Prostate gland (tissue), 2 donors: ENCODE measurements around the gene OR13J1.

ENCODE experiments used
- CTCF ChIP-seq, 4 experiments: fragments of 200-600 bp in 2 of 4; fragments of 450-650 bp in 2 of 4; sonication (generic) in 2 of 4; IDR thresholded peaks; 1 replicate in 3 of 4; 2 replicates in 1 of 4; pipeline ENCODE4 v1.5.1; 2016 to 2019; ENCODE audit warnings: antibody characterized with exemption in 4 of 4, mild to moderate bottlenecking in 2 of 4, moderate library complexity in 2 of 4
- POLR2A ChIP-seq: fragments of 450-650 bp; IDR thresholded peaks from one replicate; pipeline ENCODE4 v1.6.1; 2016; ENCODE audit warnings: antibody characterized with exemption, mild to moderate bottlenecking
- POLR2AphosphoS5 ChIP-seq: sonication (generic); formaldehyde crosslinking; IDR thresholded peaks from one replicate; pipeline ENCODE4 v1.6.1; 2017; ENCODE audit warnings: antibody characterized with exemption

GRCh38 chr9:35891646-35892045, 21.4 kb upstream of the OR13J1 start:
- TF ChIP-seq CTCF (IDR thresholded peaks at IDR 0.05) (no peak), POLR2A (no peak), POLR2AphosphoS5 (no peak)
